Spleen (tissue), 11 donors: ENCODE measurements around the gene PSMB7. TPM values are rescaled to one million over a fixed set of nuclear protein-coding genes. Genes with fewer than 3 reads are reported as not detected.

Experiments used
- DNase-seq: peaks from one replicate; pipeline ENCODE4 v3.0.0-alpha.2; 2020
- H3K27ac ChIP-seq, 8 donors: fragments of 200-600 bp; sonication (generic) in 7 of 8; 1 replicate in 4 of 8; 2 replicates in 4 of 8; pipeline versions ENCODE4 v1.5.0 to v1.8.0; 2016 to 2021; ENCODE audit warnings: inconsistent platforms in 4 of 8, mild to moderate bottlenecking in 4 of 8, moderate library complexity in 1 of 8
- H3K27me3 ChIP-seq, 7 donors: fragments of 200-600 bp; sonication (generic) in 6 of 7; replicated peaks in 1 of 7; 1 replicate in 4 of 7; 2 replicates in 3 of 7; pipeline versions ENCODE4 v1.5.0 to v1.8.0; 2016 to 2021; ENCODE audit warnings: inconsistent platforms in 3 of 7, mild to moderate bottlenecking in 1 of 7
- H3K36me3 ChIP-seq, 6 donors: fragments of 200-600 bp; sonication (generic) in 5 of 6; 1 replicate in 4 of 6; 2 replicates in 2 of 6; pipeline versions ENCODE4 v1.5.0 to v1.8.0; 2016 to 2021; ENCODE audit warnings: inconsistent platforms in 2 of 6
- H3K4me1 ChIP-seq, 6 donors: fragments of 200-600 bp; sonication (generic) in 5 of 6; 1 replicate in 3 of 6; 2 replicates in 3 of 6; pipeline versions ENCODE4 v1.5.0 to v1.8.0; 2016 to 2021; ENCODE audit warnings: inconsistent platforms in 3 of 6
- H3K4me3 ChIP-seq, 8 donors: fragments of 200-600 bp; sonication (generic) in 7 of 8; 1 replicate in 4 of 8; 2 replicates in 4 of 8; pipeline versions ENCODE4 v1.5.0 to v1.8.0; 2016 to 2021; ENCODE audit warnings: inconsistent platforms in 4 of 8, mild to moderate bottlenecking in 4 of 8, moderate library complexity in 2 of 8
- H3K9me3 ChIP-seq, 8 donors: fragments of 200-600 bp; sonication (generic) in 7 of 8; 1 replicate in 4 of 8; 2 replicates in 4 of 8; pipeline versions ENCODE4 v1.5.0 to v1.8.0; 2016 to 2021; ENCODE audit warnings: inconsistent platforms in 4 of 8
- CTCF ChIP-seq, 11 experiments: fragments of 200-600 bp in 7 of 11; fragments of 450-650 bp in 4 of 11; sonication (generic) in 4 of 11; IDR thresholded peaks in 8 of 11; conservative IDR thresholded peaks in 3 of 11; 1 replicate in 7 of 11; 2 replicates in 4 of 11; pipeline versions ENCODE4 v1.4.0 to v1.8.0; 2016 to 2021; ENCODE audit warnings: antibody characterized with exemption in 11 of 11, inconsistent platforms in 4 of 11, mild to moderate bottlenecking in 1 of 11
- POLR2A ChIP-seq, 3 donors: fragments of 450-650 bp; IDR thresholded peaks; one replicate each; pipeline ENCODE4 v1.5.1; 2017; ENCODE audit warnings: antibody characterized with exemption in 3 of 3, mild to moderate bottlenecking in 1 of 3
- POLR2AphosphoS5 ChIP-seq, 3 donors: sonication (generic); formaldehyde crosslinking; IDR thresholded peaks; one replicate each; pipeline ENCODE4 v1.5.1; 2017; ENCODE audit warnings: antibody characterized with exemption in 3 of 3
- WGBS, 5 donors: extraction: QIAGEN DNeasy Blood & Tissue Kit in 3 of 5; methylation state at CpG; one replicate each; pipeline versions ENCODE4 v1.1.5 to v1.1.7; 2013 to 2018; 5-methylcytosine and 5-hydroxymethylcytosine counted together
- intact Hi-C: fragments of 100-400 bp; cut with DNase I; formaldehyde crosslinking; loops from one replicate; pipeline ENCODE4 v1.15.0; 2023; ENCODE audit warnings: low total_unique reads
- polyA plus RNA-seq, 3 donors: library from polyadenylated mRNA; stranded (reverse); fragments of 200-250 nt; gene quantifications; one replicate each; pipeline ENCODE4 v1.2.1, GENCODE V29; 2013
- total RNA-seq, 7 donors: library from RNA; depleted of rRNA in 3 of 7; stranded (reverse); fragments of >200 nt in 3 of 7; fragmentation: NEBNext Ultra II Directional in 4 of 7; extraction: Animal tissue kit (Norgen Biotek cat#: 25700) in 4 of 7; gene quantifications; one replicate each; pipeline versions ENCODE4 v1.1.0 to v1.2.1, GENCODE V29; 2016 to 2021
- donor health status: healthy with polysubstance abuse.
- donor health status: DM: no; HTN: no; CAD: no; lungs with moderate emphysema.
- donor health status: DM: no; HTN: no; CAD: no.
- donor health status: Bipolar disorder and iron deficiency.
- donor health status: healthy.
- donor health status: DM: no; HTN: no; CAD: no.
- donor health status: DM: yes; HTN: yes; CAD: no.

Gene PSMB7
- total and polyA plus RNA-seq, 10 donors = 71.3 to 143 (median 108) TPM

- no peaks in the 10 kb centered on the region for H3K27me3 ChIP-seq
- peaks cover 0 to 5% (median 0%) of the 10 kb centered on the region in 8 donors for H3K9me3 ChIP-seq
- H3K36me3 ChIP-seq = peaks cover 0 to 79% (median 71%) of the 10 kb centered on the region in 6 donors
- DNase-seq = no peak
- intact Hi-C loops = no loop called here
- 73 to 89% (median 80%) methylated on average over 5 of the region's 5 CpGs for WGBS, 5 donors
- TF ChIP-seq CTCF (IDR thresholded peaks at IDR 0.05 in 8 of 11, conservative IDR thresholded peaks at IDR 0.05 in 3 of 11) = no peak
- no peak for TF ChIP-seq POLR2AphosphoS5 (IDR thresholded peaks at IDR 0.05)
- H3K27ac ChIP-seq = no peak overlapping the region
- H3K4me3 ChIP-seq = no peak overlapping the region
- peaks cover 14 to 86% (median 40%) of the 10 kb centered on the region in 6 donors for H3K4me1 ChIP-seq
Observed at GRCh38 chr9:124411514-124412227, 3.6 kb downstream of the PSMB7 start.

- no peak overlapping the region for H3K27ac ChIP-seq
- H3K9me3 ChIP-seq = no peaks in the 10 kb centered on the region
- peaks cover 0 to 91% (median 83%) of the 10 kb centered on the region in 6 donors for H3K36me3 ChIP-seq
- H3K4me1 ChIP-seq = peaks cover 14 to 92% (median 38%) of the 10 kb centered on the region in 6 donors
- intact Hi-C loops = no loop called here
- H3K27me3 ChIP-seq = no peaks in the 10 kb centered on the region
- no peak overlapping the region for H3K4me3 ChIP-seq
- no peak for DNase-seq
- WGBS, 5 donors = 65 to 69% (median 67%) methylated on average over 3 of the region's 3 CpGs
- TF ChIP-seq CTCF (IDR thresholded peaks at IDR 0.05 in 8 of 11, conservative IDR thresholded peaks at IDR 0.05 in 3 of 11) (peak in 1 of 11 experiments; percentile 34), POLR2A (IDR thresholded peaks at IDR 0.05) (no peak), POLR2AphosphoS5 (IDR thresholded peaks at IDR 0.05) (no peak)
Observed at GRCh38 chr9:124410321-124410913, 4.8 kb downstream of the PSMB7 start.

GRCh38 chr9:124409410-124409809, 5.8 kb downstream of the PSMB7 start:
- H3K4me1 ChIP-seq = peaks cover 9 to 85% (median 32%) of the 10 kb centered on the region in 6 donors
- 95 to 99% (median 96%) methylated on average over 3 of the region's 3 CpGs for WGBS, 5 donors
- no peaks in the 10 kb centered on the region for H3K9me3 ChIP-seq
- peaks cover 0 to 100% (median 93%) of the 10 kb centered on the region in 6 donors for H3K36me3 ChIP-seq
- no peak overlapping the region for H3K4me3 ChIP-seq
- no peaks in the 10 kb centered on the region for H3K27me3 ChIP-seq
- no peak for DNase-seq
- intact Hi-C loops = no loop called here
- TF ChIP-seq CTCF (IDR thresholded peaks at IDR 0.05 in 8 of 11, conservative IDR thresholded peaks at IDR 0.05 in 3 of 11) (no peak), POLR2A (IDR thresholded peaks at IDR 0.05) (no peak), POLR2AphosphoS5 (IDR thresholded peaks at IDR 0.05) (no peak)
- no peak overlapping the region for H3K27ac ChIP-seq

- DNase-seq = no peak
- TF ChIP-seq CTCF (IDR thresholded peaks at IDR 0.05 in 8 of 11, conservative IDR thresholded peaks at IDR 0.05 in 3 of 11) = no peak
- no peak for TF ChIP-seq POLR2AphosphoS5 (IDR thresholded peaks at IDR 0.05)
- TF ChIP-seq POLR2A (IDR thresholded peaks at IDR 0.05) = no peak
- H3K36me3 ChIP-seq = peaks cover 0 to 97% (median 82%) of the 10 kb centered on the region in 6 donors
- no peak overlapping the region for H3K4me3 ChIP-seq
- no peak overlapping the region for H3K27ac ChIP-seq
- peaks cover 0 to 61% (median 18%) of the 10 kb centered on the region in 6 donors for H3K4me1 ChIP-seq
- WGBS, 5 donors = 85 to 97% (median 89%) methylated on average over 4 of the region's 4 CpGs
- no peaks in the 10 kb centered on the region for H3K9me3 ChIP-seq
- H3K27me3 ChIP-seq = no peaks in the 10 kb centered on the region
- intact Hi-C loops = no loop called here
Observed at GRCh38 chr9:124403246-124403645, 12.0 kb downstream of the PSMB7 start.
